ENCODE measurements around the gene ITGA1.

The ITGA1 gene

DNA sequence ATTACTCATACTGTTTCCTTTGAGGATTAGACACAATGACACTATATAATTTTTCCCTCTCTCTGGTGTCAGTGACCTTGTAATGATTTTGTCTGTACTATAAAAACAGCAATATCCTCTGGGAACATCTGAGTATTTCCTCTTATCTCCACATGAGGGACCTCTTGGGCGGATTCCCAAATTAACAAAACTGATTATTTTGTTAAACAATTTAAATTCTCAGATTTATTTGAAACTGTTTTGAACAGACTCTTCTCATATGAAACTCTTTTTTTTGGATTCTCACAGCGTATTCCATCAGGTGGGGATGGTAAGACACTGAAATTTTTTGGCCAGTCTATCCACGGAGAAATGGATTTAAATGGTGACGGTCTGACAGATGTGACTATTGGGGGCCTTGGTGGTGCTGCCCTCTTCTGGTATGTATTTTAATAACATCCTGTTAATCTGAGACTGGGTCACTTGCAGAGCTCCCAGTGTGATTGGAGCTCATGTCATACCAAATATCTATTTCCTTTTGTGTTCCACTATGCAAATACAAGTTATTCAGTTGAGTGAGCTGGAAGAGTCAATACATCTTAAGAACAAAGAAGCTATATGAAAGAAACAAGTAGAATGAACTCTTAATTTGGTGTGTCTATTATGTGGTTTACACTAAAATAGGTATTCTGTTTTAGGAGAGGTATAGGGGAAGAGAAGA is 127.6 kb downstream of the ITGA1 start (continued):
- TF ChIP-seq, protein P1, sequence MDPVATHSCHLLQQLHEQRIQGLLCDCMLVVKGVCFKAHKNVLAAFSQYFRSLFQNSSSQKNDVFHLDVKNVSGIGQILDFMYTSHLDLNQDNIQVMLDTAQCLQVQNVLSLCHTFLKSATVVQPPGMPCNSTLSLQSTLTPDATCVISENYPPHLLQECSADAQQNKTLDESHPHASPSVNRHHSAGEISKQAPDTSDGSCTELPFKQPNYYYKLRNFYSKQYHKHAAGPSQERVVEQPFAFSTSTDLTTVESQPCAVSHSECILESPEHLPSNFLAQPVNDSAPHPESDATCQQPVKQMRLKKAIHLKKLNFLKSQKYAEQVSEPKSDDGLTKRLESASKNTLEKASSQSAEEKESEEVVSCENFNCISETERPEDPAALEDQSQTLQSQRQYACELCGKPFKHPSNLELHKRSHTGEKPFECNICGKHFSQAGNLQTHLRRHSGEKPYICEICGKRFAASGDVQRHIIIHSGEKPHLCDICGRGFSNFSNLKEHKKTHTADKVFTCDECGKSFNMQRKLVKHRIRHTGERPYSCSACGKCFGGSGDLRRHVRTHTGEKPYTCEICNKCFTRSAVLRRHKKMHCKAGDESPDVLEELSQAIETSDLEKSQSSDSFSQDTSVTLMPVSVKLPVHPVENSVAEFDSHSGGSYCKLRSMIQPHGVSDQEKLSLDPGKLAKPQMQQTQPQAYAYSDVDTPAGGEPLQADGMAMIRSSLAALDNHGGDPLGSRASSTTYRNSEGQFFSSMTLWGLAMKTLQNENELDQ (tag by site-specific recombination; IDR thresholded peaks at IDR 0.05; ENCODE audit: low read depth) = no peak
- TF ChIP-seq ZNF510 (tag by site-specific recombination; IDR thresholded peaks at IDR 0.05; ENCODE audit: insufficient replicate concordance) (no peak), PRDM1 (tag by site-specific recombination; IDR thresholded peaks at IDR 0.05) (no peak), SP3 (tag by site-specific recombination; IDR thresholded peaks at IDR 0.05) (no peak), ZBTB20 (tag by site-specific recombination; IDR thresholded peaks at IDR 0.05) (no peak), ZNF112 (tag by site-specific recombination; IDR thresholded peaks at IDR 0.05) (no peak), ZNF544 (tag by site-specific recombination; IDR thresholded peaks at IDR 0.05) (no peak), SCRT2 (tag by site-specific recombination; IDR thresholded peaks at IDR 0.05) (0 out of 2 replicates have a peak, but pooled peaks have one; percentile 23), ZNF549 (tag by site-specific recombination; IDR thresholded peaks at IDR 0.05) (no peak), ZNF433 (tag by site-specific recombination; IDR thresholded peaks at IDR 0.05; ENCODE audit: low read depth) (no peak), ZBTB17 (tag by site-specific recombination; IDR thresholded peaks at IDR 0.05) (peak; percentile 72; the same call in 1 of the 2 replicates), ZNF23 (tag by site-specific recombination; IDR thresholded peaks at IDR 0.05; ENCODE audit: borderline replicate concordance) (no peak), ZNF138 (tag by site-specific recombination; IDR thresholded peaks at IDR 0.05; ENCODE audit: borderline replicate concordance) (no peak), ZNF350 (tag by site-specific recombination; IDR thresholded peaks at IDR 0.05) (no peak), ZSCAN23 (tag by site-specific recombination; IDR thresholded peaks at IDR 0.05) (no peak), ZNF416 (tag by site-specific recombination; IDR thresholded peaks at IDR 0.05) (no peak), BCL11A (tag by site-specific recombination; IDR thresholded peaks at IDR 0.05; ENCODE audit: low read depth) (no peak), ZBTB48 (tag by site-specific recombination; IDR thresholded peaks at IDR 0.05) (no peak), ZNF132 (tag by site-specific recombination; IDR thresholded peaks at IDR 0.05; ENCODE audit: borderline replicate concordance) (no peak)
- TF ChIP-seq, protein P2, sequence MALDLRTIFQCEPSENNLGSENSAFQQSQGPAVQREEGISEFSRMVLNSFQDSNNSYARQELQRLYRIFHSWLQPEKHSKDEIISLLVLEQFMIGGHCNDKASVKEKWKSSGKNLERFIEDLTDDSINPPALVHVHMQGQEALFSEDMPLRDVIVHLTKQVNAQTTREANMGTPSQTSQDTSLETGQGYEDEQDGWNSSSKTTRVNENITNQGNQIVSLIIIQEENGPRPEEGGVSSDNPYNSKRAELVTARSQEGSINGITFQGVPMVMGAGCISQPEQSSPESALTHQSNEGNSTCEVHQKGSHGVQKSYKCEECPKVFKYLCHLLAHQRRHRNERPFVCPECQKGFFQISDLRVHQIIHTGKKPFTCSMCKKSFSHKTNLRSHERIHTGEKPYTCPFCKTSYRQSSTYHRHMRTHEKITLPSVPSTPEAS (tag by site-specific recombination; IDR thresholded peaks at IDR 0.05) = no peak
- TF ChIP-seq, protein P3, sequence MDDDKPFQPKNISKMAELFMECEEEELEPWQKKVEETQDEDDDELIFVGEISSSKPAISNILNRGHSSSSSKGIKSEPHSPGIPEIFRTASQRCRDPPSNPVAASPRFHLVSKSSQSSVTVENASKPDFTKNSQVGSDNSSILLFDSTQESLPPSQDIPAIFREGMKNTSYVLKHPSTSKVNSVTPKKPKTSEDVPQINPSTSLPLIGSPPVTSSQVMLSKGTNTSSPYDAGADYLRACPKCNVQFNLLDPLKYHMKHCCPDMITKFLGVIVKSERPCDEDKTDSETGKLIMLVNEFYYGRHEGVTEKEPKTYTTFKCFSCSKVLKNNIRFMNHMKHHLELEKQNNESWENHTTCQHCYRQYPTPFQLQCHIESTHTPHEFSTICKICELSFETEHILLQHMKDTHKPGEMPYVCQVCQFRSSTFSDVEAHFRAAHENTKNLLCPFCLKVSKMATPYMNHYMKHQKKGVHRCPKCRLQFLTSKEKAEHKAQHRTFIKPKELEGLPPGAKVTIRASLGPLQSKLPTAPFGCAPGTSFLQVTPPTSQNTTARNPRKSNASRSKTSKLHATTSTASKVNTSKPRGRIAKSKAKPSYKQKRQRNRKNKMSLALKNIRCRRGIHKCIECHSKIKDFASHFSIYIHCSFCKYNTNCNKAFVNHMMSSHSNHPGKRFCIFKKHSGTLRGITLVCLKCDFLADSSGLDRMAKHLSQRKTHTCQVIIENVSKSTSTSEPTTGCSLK (tag by site-specific recombination; IDR thresholded peaks at IDR 0.05) = no peak
- TF ChIP-seq, protein P4, sequence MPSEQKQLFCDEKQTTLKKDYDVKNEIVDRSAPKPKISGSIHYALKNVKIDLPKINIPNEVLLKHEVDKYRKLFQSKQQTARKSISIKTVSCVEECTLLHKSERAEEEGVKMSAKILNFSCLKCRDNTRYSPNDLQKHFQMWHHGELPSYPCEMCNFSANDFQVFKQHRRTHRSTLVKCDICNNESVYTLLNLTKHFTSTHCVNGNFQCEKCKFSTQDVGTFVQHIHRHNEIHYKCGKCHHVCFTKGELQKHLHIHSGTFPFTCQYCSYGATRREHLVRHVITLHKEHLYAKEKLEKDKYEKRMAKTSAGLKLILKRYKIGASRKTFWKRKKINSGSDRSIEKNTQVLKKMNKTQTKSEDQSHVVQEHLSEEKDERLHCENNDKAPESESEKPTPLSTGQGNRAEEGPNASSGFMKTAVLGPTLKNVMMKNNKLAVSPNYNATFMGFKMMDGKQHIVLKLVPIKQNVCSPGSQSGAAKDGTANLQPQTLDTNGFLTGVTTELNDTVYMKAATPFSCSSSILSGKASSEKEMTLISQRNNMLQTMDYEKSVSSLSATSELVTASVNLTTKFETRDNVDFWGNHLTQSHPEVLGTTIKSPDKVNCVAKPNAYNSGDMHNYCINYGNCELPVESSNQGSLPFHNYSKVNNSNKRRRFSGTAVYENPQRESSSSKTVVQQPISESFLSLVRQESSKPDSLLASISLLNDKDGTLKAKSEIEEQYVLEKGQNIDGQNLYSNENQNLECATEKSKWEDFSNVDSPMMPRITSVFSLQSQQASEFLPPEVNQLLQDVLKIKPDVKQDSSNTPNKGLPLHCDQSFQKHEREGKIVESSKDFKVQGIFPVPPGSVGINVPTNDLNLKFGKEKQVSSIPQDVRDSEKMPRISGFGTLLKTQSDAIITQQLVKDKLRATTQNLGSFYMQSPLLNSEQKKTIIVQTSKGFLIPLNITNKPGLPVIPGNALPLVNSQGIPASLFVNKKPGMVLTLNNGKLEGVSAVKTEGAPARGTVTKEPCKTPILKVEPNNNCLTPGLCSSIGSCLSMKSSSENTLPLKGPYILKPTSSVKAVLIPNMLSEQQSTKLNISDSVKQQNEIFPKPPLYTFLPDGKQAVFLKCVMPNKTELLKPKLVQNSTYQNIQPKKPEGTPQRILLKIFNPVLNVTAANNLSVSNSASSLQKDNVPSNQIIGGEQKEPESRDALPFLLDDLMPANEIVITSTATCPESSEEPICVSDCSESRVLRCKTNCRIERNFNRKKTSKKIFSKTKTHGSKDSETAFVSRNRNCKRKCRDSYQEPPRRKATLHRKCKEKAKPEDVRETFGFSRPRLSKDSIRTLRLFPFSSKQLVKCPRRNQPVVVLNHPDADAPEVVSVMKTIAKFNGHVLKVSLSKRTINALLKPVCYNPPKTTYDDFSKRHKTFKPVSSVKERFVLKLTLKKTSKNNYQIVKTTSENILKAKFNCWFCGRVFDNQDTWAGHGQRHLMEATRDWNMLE (tag by site-specific recombination; conservative IDR thresholded peaks at IDR 0.05; ENCODE audit: low read depth) = no peak; the same call in 1 of the 2 replicates
- TF ChIP-seq, protein P5, sequence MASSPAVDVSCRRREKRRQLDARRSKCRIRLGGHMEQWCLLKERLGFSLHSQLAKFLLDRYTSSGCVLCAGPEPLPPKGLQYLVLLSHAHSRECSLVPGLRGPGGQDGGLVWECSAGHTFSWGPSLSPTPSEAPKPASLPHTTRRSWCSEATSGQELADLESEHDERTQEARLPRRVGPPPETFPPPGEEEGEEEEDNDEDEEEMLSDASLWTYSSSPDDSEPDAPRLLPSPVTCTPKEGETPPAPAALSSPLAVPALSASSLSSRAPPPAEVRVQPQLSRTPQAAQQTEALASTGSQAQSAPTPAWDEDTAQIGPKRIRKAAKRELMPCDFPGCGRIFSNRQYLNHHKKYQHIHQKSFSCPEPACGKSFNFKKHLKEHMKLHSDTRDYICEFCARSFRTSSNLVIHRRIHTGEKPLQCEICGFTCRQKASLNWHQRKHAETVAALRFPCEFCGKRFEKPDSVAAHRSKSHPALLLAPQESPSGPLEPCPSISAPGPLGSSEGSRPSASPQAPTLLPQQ (tag by site-specific recombination; IDR thresholded peaks at IDR 0.05) = 0 out of 2 replicates have a peak, but pooled peaks have one; percentile 29
- TF ChIP-seq, protein P6, sequence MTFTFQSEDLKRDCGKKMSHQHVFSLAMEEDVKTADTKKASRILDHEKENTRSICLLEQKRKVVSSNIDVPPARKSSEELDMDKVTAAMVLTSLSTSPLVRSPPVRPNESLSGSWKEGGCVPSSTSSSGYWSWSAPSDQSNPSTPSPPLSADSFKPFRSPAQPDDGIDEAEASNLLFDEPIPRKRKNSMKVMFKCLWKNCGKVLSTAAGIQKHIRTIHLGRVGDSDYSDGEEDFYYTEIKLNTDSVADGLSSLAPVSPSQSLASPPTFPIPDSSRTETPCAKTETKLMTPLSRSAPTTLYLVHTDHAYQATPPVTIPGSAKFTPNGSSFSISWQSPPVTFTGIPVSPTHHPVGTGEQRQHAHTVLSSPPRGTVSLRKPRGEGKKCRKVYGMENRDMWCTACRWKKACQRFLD (tag by site-specific recombination; IDR thresholded peaks at IDR 0.05) = no peak
